GM23338 (cell line): ENCODE measurements around the gene POMP.

Source experiments
- POLR2AphosphoS5 ChIP-seq: IDR thresholded peaks from 2 replicates; pipeline ENCODE4 v1.6.1; 2016; ENCODE audit warnings: antibody characterized with exemption, low read depth
- TF ChIP-seq, protein P1 (sequence below), 2 experiments: fragments of 200-600 bp in 1 of 2; sonication (generic) in 1 of 2; conservative IDR thresholded peaks; 2 replicates each; pipeline versions ENCODE4 v1.5.1 to v1.6.1; 2016 to 2017; ENCODE audit warnings: antibody characterized with exemption in 2 of 2, low read depth in 2 of 2, mild to moderate bottlenecking in 2 of 2, moderate library complexity in 1 of 2

DNA sequence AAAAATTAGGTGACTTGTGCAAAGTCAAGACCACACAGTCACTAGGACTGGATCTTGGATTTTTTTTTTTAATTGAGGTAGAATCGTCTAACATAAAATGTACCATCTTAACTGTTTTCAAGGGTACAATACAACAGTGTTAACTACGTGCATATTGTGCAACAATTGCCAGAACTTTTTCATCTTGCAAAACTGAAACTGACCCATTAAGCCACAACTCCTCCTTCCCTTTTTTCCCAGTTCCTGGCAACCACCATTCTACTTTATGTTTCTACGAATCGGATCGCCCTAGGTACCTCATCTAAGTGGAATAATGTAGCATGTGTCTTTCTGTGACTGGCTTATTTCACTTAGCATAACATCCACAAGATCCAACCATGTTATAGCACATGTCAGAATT is 37.5 kb upstream of the POMP start:
- TF ChIP-seq, protein P1, sequence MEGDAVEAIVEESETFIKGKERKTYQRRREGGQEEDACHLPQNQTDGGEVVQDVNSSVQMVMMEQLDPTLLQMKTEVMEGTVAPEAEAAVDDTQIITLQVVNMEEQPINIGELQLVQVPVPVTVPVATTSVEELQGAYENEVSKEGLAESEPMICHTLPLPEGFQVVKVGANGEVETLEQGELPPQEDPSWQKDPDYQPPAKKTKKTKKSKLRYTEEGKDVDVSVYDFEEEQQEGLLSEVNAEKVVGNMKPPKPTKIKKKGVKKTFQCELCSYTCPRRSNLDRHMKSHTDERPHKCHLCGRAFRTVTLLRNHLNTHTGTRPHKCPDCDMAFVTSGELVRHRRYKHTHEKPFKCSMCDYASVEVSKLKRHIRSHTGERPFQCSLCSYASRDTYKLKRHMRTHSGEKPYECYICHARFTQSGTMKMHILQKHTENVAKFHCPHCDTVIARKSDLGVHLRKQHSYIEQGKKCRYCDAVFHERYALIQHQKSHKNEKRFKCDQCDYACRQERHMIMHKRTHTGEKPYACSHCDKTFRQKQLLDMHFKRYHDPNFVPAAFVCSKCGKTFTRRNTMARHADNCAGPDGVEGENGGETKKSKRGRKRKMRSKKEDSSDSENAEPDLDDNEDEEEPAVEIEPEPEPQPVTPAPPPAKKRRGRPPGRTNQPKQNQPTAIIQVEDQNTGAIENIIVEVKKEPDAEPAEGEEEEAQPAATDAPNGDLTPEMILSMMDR (conservative IDR thresholded peaks at IDR 0.05; ENCODE audit: low read depth in 2 of 2) = no peak
- TF ChIP-seq POLR2AphosphoS5 = no peak
